GM23338 (cell line): ENCODE data around the gene ACBD3.
A peak's percentile ranks its signal among the peaks of the same experiment; 100 is the strongest.

Experiments used
- CREB1 ChIP-seq: fragments of 250-450 bp; sonication (Bioruptor Pico); IDR thresholded peaks from 2 replicates; pipeline ENCODE4 v1.5.0; 2020; ENCODE audit warnings: low read depth, mild to moderate bottlenecking, moderate library complexity
- EZH2 ChIP-seq: fragments of 200-600 bp; sonication (generic); IDR thresholded peaks from one replicate; pipeline ENCODE4 v1.8.0; 2017; ENCODE audit warnings: antibody characterized with exemption, mild to moderate bottlenecking, low read depth; ENCODE audit not compliant: unreplicated experiment
- EZH2phosphoT487 ChIP-seq: fragments of 200-600 bp; sonication (generic); IDR thresholded peaks from one replicate; pipeline ENCODE4 v1.8.1; 2018; ENCODE audit warnings: antibody characterized with exemption; ENCODE audit not compliant: unreplicated experiment
- JUNB ChIP-seq: IDR thresholded peaks from one replicate; pipeline ENCODE4 v1.6.1; 2016; ENCODE audit warnings: antibody characterized with exemption; ENCODE audit not compliant: unreplicated experiment
- POLR2AphosphoS5 ChIP-seq: IDR thresholded peaks from 2 replicates; pipeline ENCODE4 v1.6.1; 2016; ENCODE audit warnings: antibody characterized with exemption, low read depth
- TF ChIP-seq, protein P1 (sequence below), 2 experiments: fragments of 200-600 bp in 1 of 2; sonication (generic) in 1 of 2; conservative IDR thresholded peaks; 2 replicates each; pipeline versions ENCODE4 v1.5.1 to v1.6.1; 2016 to 2017; ENCODE audit warnings: antibody characterized with exemption in 2 of 2, low read depth in 2 of 2, mild to moderate bottlenecking in 2 of 2, moderate library complexity in 1 of 2
- TF ChIP-seq, protein P2 (sequence below): IDR thresholded peaks from one replicate; pipeline ENCODE4 v1.6.1; 2018; ENCODE audit warnings: antibody characterized with exemption; ENCODE audit not compliant: unreplicated experiment

GRCh38 chr1:226121587-226122400, 64.7 kb downstream of the ACBD3 start:
- TF ChIP-seq, protein P1, sequence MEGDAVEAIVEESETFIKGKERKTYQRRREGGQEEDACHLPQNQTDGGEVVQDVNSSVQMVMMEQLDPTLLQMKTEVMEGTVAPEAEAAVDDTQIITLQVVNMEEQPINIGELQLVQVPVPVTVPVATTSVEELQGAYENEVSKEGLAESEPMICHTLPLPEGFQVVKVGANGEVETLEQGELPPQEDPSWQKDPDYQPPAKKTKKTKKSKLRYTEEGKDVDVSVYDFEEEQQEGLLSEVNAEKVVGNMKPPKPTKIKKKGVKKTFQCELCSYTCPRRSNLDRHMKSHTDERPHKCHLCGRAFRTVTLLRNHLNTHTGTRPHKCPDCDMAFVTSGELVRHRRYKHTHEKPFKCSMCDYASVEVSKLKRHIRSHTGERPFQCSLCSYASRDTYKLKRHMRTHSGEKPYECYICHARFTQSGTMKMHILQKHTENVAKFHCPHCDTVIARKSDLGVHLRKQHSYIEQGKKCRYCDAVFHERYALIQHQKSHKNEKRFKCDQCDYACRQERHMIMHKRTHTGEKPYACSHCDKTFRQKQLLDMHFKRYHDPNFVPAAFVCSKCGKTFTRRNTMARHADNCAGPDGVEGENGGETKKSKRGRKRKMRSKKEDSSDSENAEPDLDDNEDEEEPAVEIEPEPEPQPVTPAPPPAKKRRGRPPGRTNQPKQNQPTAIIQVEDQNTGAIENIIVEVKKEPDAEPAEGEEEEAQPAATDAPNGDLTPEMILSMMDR (conservative IDR thresholded peaks at IDR 0.05; ENCODE audit: low read depth in 2 of 2) = peak; percentile 36 to 78
- TF ChIP-seq, protein P2, sequence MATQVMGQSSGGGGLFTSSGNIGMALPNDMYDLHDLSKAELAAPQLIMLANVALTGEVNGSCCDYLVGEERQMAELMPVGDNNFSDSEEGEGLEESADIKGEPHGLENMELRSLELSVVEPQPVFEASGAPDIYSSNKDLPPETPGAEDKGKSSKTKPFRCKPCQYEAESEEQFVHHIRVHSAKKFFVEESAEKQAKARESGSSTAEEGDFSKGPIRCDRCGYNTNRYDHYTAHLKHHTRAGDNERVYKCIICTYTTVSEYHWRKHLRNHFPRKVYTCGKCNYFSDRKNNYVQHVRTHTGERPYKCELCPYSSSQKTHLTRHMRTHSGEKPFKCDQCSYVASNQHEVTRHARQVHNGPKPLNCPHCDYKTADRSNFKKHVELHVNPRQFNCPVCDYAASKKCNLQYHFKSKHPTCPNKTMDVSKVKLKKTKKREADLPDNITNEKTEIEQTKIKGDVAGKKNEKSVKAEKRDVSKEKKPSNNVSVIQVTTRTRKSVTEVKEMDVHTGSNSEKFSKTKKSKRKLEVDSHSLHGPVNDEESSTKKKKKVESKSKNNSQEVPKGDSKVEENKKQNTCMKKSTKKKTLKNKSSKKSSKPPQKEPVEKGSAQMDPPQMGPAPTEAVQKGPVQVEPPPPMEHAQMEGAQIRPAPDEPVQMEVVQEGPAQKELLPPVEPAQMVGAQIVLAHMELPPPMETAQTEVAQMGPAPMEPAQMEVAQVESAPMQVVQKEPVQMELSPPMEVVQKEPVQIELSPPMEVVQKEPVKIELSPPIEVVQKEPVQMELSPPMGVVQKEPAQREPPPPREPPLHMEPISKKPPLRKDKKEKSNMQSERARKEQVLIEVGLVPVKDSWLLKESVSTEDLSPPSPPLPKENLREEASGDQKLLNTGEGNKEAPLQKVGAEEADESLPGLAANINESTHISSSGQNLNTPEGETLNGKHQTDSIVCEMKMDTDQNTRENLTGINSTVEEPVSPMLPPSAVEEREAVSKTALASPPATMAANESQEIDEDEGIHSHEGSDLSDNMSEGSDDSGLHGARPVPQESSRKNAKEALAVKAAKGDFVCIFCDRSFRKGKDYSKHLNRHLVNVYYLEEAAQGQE = no peak
- no peak for TF ChIP-seq EZH2phosphoT487
- TF ChIP-seq POLR2AphosphoS5 = peak; percentile 78
- no peak for TF ChIP-seq CREB1 (CRISPR knock-in tag)
- no peak for TF ChIP-seq EZH2
- TF ChIP-seq JUNB = no peak
